HCT116 (cell line): ENCODE results near the gene NUS1. TPM values are rescaled to one million over a fixed set of nuclear protein-coding genes. Genes with fewer than 3 reads are reported as not detected.

Experiments used
- ATAC-seq: fragments of 200-7000 bp; cut with Tn5 transposase; 2 replicates; pipeline ENCODE4 v1.9.1; 2020; ENCODE audit warnings: mild to moderate bottlenecking, moderate library complexity
- BruUV-seq: library from RNA; stranded (reverse); fragments of 400-500 nt; replicated peaks from 2 replicates; lab custom pipeline; 2021; lab: Mats Ljungman, UMichigan
- CTCF ChIA-PET: fragments of 300-600 bp; sonication (Branson Sonifier 250); formaldehyde crosslinking; loops from one replicate; lab custom pipeline; 2021; ENCODE audit warnings: antibody characterized with exemption; lab: Charles Lee
- POLR2A ChIA-PET: fragments of 300-600, 350-600 bp; sonication (Branson Sonifier 250); formaldehyde crosslinking; loops from one replicate; lab custom pipeline; 2021; ENCODE audit warnings: antibody characterized with exemption; lab: Charles Lee
- RAD21 ChIA-PET, 2 experiments: fragments of 300-600 bp; sonication (Branson Sonifier 250); formaldehyde crosslinking; loops; one replicate each; lab custom pipeline; 2023; ENCODE audit warnings: low total read pairs in 2 of 2; ENCODE audit not compliant: uncharacterized antibody in 2 of 2, unreplicated experiment in 2 of 2, low non-redundant PET in 1 of 2; lab: Charles Lee
- DNase-seq: peaks from one replicate; pipeline ENCODE4 v3.0.0-alpha.2; 2010; ENCODE audit warnings: low read depth, low spot score
- H2AFZ ChIP-seq: fragments of 200-600 bp; shearing (Covaris generic), sonication (generic); 2 replicates; pipeline ENCODE4 v1.6.1; 2017; ENCODE audit warnings: low read depth, mixed run types, mixed read lengths, antibody characterized with exemption, low read length; ENCODE audit not compliant: poor library complexity, severe bottlenecking
- H3K27ac ChIP-seq: 2 replicates; pipeline ENCODE4 v1.5.1; 2012; ENCODE audit warnings: low read depth, low read length
- H3K27me3 ChIP-seq: fragments of 200-600 bp; sonication (generic); 2 replicates; pipeline ENCODE4 v1.6.1; 2016; ENCODE audit warnings: mixed run types, low read length, mixed read lengths; ENCODE audit not compliant: insufficient read depth
- H3K36me3 ChIP-seq, 2 experiments: fragments of 200-500 bp in 1 of 2; fragments of 200-600 bp in 1 of 2; sonication (Bioruptor generic) in 1 of 2; sonication (generic) in 1 of 2; 2 replicates each; pipeline versions ENCODE4 v1.5.1 to v1.6.1; 2014 to 2016; ENCODE audit warnings: low read length in 2 of 2, inconsistent platforms in 1 of 2, mixed read lengths in 1 of 2, mixed run types in 1 of 2; ENCODE audit not compliant: insufficient read depth in 2 of 2, control insufficient read depth in 1 of 2
- H3K4me1 ChIP-seq, 2 experiments: fragments of 200-600 bp in 1 of 2; sonication (generic) in 1 of 2; 2 replicates each; pipeline versions ENCODE4 v1.5.1 to v1.6.1; 2012 to 2017; ENCODE audit warnings: low read length in 2 of 2, inconsistent platforms in 1 of 2, mild to moderate bottlenecking in 1 of 2, mixed read lengths in 1 of 2, mixed run types in 1 of 2, moderate library complexity in 1 of 2; ENCODE audit not compliant: insufficient read depth in 2 of 2, control insufficient read depth in 1 of 2
- H3K4me2 ChIP-seq: fragments of 200-600 bp; sonication (generic); 2 replicates; pipeline ENCODE4 v1.6.1; 2017; ENCODE audit warnings: mixed run types, low read length, mixed read lengths
- H3K4me3 ChIP-seq, 2 experiments: fragments of 200-600 bp in 1 of 2; sonication (generic) in 1 of 2; replicated peaks in 1 of 2; 2 replicates each; pipeline ENCODE4 v1.5.1; 2011 to 2016; ENCODE audit warnings: low read length in 2 of 2, control low read depth in 1 of 2, low read depth in 1 of 2, mild to moderate bottlenecking in 1 of 2, mixed read lengths in 1 of 2, mixed run types in 1 of 2
- H3K79me2 ChIP-seq: fragments of 200-600 bp; sonication (generic); 2 replicates; pipeline ENCODE4 v1.6.1; 2017; ENCODE audit warnings: mild to moderate bottlenecking, mixed run types, low read length, moderate library complexity, mixed read lengths; ENCODE audit not compliant: insufficient read depth
- H3K9ac ChIP-seq: fragments of 200-600 bp; sonication (generic); 2 replicates; pipeline ENCODE4 v1.6.1; 2016; ENCODE audit warnings: low read length, mixed read lengths
- H3K9me2 ChIP-seq: fragments of 200-600 bp; sonication (generic), shearing (Covaris generic); 2 replicates; pipeline ENCODE4 v1.6.1; 2017; ENCODE audit warnings: mixed run types, mild to moderate bottlenecking, moderate library complexity; ENCODE audit not compliant: insufficient read depth
- H3K9me3 ChIP-seq, 2 experiments: fragments of 200-500 bp in 1 of 2; fragments of 200-600 bp in 1 of 2; sonication (Bioruptor generic) in 1 of 2; sonication (generic) in 1 of 2; 2 replicates each; pipeline ENCODE4 v1.6.1; 2014 to 2017; ENCODE audit warnings: low read length in 2 of 2, mixed read lengths in 2 of 2, inconsistent platforms in 1 of 2, low read depth in 1 of 2, mild to moderate bottlenecking in 1 of 2, mixed run types in 1 of 2, moderate library complexity in 1 of 2; ENCODE audit not compliant: control insufficient read depth in 1 of 2, insufficient read depth in 1 of 2
- H4K20me1 ChIP-seq: fragments of 200-600 bp; sonication (generic), shearing (Covaris generic); 2 replicates; pipeline ENCODE4 v1.6.1; 2017; ENCODE audit warnings: mixed run types, mild to moderate bottlenecking, moderate library complexity; ENCODE audit not compliant: insufficient read depth
- CBX3 ChIP-seq: IDR thresholded peaks from 2 replicates; pipeline ENCODE4 v1.6.1; 2012; ENCODE audit warnings: low read depth
- EGR1 ChIP-seq: IDR thresholded peaks from 2 replicates; pipeline ENCODE4 v1.6.1; 2012; ENCODE audit warnings: low read depth
- SP1 ChIP-seq: IDR thresholded peaks from 2 replicates; pipeline ENCODE4 v1.6.1; 2012; ENCODE audit warnings: low read depth
- SRF ChIP-seq: IDR thresholded peaks from 2 replicates; pipeline ENCODE4 v1.6.1; 2012; ENCODE audit warnings: low read depth
- intact Hi-C: fragments of 100-400 bp; cut with micrococcal nuclease; formaldehyde crosslinking; loops from 2 replicates; pipeline ENCODE4 v1.10.0; 2022
- total RNA-seq: library from RNA; stranded (reverse); gene quantifications from one replicate; pipeline ENCODE4 v1.2.1, GENCODE V29; 2021; ENCODE audit not compliant: unreplicated experiment
- TF ChIP-seq, protein P1 (sequence below): IDR thresholded peaks from 2 replicates; pipeline ENCODE4 v1.6.1; 2011; ENCODE audit warnings: mild to moderate bottlenecking, low read length, moderate library complexity; ENCODE audit not compliant: insufficient replicate concordance; ENCODE audit errors: extremely low read depth
- TF ChIP-seq, protein P2 (sequence below): IDR thresholded peaks from 2 replicates; pipeline ENCODE4 v1.6.1; 2012
- TF ChIP-seq, protein P3 (sequence below): IDR thresholded peaks from 2 replicates; pipeline ENCODE4 v1.6.1; 2012; ENCODE audit warnings: low read depth

Gene NUS1
- total RNA-seq, 1 experiment from 2014 or later = 46.2 TPM

DNA sequence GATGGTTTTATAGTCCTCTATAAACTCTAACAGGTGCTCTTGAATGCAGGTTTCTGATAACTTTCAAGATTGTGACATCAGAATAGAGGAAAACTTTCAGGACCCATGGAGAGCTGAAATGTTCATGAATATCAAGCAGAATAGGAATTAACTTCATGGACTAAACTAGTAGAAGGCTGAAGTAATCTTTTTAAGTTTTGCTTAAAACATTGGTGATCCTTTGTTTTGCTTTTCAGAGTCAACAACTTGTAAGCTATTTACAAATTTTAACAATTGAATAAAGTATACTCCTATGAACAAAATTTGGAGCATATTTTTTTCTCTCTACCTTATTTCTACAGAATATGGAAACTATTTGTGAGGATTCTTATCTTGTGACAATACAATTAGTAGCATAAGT is 47.7 kb upstream of the NUS1 start (continued):
- TF ChIP-seq, protein P1, sequence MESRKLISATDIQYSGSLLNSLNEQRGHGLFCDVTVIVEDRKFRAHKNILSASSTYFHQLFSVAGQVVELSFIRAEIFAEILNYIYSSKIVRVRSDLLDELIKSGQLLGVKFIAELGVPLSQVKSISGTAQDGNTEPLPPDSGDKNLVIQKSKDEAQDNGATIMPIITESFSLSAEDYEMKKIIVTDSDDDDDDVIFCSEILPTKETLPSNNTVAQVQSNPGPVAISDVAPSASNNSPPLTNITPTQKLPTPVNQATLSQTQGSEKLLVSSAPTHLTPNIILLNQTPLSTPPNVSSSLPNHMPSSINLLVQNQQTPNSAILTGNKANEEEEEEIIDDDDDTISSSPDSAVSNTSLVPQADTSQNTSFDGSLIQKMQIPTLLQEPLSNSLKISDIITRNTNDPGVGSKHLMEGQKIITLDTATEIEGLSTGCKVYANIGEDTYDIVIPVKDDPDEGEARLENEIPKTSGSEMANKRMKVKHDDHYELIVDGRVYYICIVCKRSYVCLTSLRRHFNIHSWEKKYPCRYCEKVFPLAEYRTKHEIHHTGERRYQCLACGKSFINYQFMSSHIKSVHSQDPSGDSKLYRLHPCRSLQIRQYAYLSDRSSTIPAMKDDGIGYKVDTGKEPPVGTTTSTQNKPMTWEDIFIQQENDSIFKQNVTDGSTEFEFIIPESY = no peak
- TF ChIP-seq SP1 (no peak), SRF (no peak)
- TF ChIP-seq, protein P2, sequence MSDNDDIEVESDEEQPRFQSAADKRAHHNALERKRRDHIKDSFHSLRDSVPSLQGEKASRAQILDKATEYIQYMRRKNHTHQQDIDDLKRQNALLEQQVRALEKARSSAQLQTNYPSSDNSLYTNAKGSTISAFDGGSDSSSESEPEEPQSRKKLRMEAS = no peak
- TF ChIP-seq, all 23 proteins: peak for 0

DNA sequence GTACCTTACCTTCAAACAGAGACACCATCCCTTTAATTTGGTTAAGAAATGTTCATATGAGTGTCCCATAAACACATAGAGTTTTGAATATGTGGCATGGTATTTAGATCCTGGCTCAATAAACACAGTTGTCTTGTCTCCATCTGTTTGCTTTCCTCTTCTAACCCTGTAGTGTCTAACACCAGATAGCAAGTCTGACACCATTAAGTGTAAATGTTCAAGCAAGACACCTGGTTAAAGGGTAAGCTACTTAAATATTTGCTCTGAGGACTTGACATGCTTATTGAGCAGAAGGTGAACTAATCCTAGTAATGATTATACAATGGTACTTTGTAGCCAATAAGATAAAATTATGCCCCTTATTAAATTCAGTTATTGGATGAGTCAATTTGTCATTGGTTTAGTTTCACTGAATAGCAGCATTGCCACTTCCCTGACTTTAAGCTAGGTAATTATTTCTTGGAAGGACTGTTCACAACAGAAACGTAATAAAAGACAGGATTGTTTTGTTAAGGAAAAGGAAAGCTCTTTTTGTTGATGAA is 46.1 kb upstream of the NUS1 start:
- H3K79me2 ChIP-seq = no peaks in the 10 kb centered on the region

More for the DNA sequence above, 46.1 kb upstream of the NUS1 start:
- no peaks in the 10 kb centered on the region for H3K4me1 ChIP-seq
- no peak for DNase-seq
- H2AFZ ChIP-seq = no peak overlapping the region
- intact Hi-C loops = no loop called here
- H4K20me1 ChIP-seq = no peaks in the 10 kb centered on the region
- H3K4me3 ChIP-seq = no peak overlapping the region
- CTCF ChIA-PET = no interaction called here
- no peaks in the 10 kb centered on the region for H3K27me3 ChIP-seq
- peaks cover 0 to 11% of the 10 kb centered on the region in 2 experiments; a peak in 2 of 4 replicates for H3K9me3 ChIP-seq
- RAD21 ChIA-PET = no interaction called here
- ATAC-seq = no peak
- H3K27ac ChIP-seq = no peak overlapping the region
- POLR2A ChIA-PET = no interaction called here
- H3K36me3 ChIP-seq = no peaks in the 10 kb centered on the region
- TF ChIP-seq EGR1 (no peak), CBX3 (no peak)
- TF ChIP-seq, protein P3, sequence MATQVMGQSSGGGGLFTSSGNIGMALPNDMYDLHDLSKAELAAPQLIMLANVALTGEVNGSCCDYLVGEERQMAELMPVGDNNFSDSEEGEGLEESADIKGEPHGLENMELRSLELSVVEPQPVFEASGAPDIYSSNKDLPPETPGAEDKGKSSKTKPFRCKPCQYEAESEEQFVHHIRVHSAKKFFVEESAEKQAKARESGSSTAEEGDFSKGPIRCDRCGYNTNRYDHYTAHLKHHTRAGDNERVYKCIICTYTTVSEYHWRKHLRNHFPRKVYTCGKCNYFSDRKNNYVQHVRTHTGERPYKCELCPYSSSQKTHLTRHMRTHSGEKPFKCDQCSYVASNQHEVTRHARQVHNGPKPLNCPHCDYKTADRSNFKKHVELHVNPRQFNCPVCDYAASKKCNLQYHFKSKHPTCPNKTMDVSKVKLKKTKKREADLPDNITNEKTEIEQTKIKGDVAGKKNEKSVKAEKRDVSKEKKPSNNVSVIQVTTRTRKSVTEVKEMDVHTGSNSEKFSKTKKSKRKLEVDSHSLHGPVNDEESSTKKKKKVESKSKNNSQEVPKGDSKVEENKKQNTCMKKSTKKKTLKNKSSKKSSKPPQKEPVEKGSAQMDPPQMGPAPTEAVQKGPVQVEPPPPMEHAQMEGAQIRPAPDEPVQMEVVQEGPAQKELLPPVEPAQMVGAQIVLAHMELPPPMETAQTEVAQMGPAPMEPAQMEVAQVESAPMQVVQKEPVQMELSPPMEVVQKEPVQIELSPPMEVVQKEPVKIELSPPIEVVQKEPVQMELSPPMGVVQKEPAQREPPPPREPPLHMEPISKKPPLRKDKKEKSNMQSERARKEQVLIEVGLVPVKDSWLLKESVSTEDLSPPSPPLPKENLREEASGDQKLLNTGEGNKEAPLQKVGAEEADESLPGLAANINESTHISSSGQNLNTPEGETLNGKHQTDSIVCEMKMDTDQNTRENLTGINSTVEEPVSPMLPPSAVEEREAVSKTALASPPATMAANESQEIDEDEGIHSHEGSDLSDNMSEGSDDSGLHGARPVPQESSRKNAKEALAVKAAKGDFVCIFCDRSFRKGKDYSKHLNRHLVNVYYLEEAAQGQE = no peak
- TF ChIP-seq, all 23 proteins: peak for 0
- no peak overlapping the region for H3K9ac ChIP-seq
- H3K9me2 ChIP-seq = no peaks in the 10 kb centered on the region
- H3K4me2 ChIP-seq = no peak overlapping the region
- no TSS peak for BruUV-seq
